GM12801 (cell line): ENCODE data around the gene GAPDHS.

Experiments used
- CTCF ChIP-seq: IDR thresholded peaks from one replicate; pipeline ENCODE4 v1.5.1; 2011; ENCODE audit warnings: control low read depth; ENCODE audit not compliant: insufficient read length; ENCODE audit errors: extremely low read depth

Gene GAPDHS

GRCh38 chr19:35519291-35519690 lies 14.0 kb upstream of the GAPDHS start:
- TF ChIP-seq CTCF: no peak

- no peak for TF ChIP-seq CTCF
These were observed 12.0 kb upstream of the GAPDHS start for GRCh38 chr19:35521124-35521743.

GRCh38 chr19:35522745-35523327 lies 10.4 kb upstream of the GAPDHS start:
- no peak for TF ChIP-seq CTCF

GRCh38 chr19:35524181-35524837 lies 8.9 kb upstream of the GAPDHS start:
- no peak for TF ChIP-seq CTCF

GRCh38 chr19:35525873-35526272 lies 7.4 kb upstream of the GAPDHS start:
- TF ChIP-seq CTCF: no peak

- TF ChIP-seq CTCF: no peak
These were observed 4.8 kb upstream of the GAPDHS start, which contains the start of gene SBSN for GRCh38 chr19:35528218-35529038. TSS of gene SBSN (minus strand) at chr19:35528311. CDS start at chr19:35528281, 30 bp downstream.
